ENCODE measurements around the gene CHDH.

DNA sequence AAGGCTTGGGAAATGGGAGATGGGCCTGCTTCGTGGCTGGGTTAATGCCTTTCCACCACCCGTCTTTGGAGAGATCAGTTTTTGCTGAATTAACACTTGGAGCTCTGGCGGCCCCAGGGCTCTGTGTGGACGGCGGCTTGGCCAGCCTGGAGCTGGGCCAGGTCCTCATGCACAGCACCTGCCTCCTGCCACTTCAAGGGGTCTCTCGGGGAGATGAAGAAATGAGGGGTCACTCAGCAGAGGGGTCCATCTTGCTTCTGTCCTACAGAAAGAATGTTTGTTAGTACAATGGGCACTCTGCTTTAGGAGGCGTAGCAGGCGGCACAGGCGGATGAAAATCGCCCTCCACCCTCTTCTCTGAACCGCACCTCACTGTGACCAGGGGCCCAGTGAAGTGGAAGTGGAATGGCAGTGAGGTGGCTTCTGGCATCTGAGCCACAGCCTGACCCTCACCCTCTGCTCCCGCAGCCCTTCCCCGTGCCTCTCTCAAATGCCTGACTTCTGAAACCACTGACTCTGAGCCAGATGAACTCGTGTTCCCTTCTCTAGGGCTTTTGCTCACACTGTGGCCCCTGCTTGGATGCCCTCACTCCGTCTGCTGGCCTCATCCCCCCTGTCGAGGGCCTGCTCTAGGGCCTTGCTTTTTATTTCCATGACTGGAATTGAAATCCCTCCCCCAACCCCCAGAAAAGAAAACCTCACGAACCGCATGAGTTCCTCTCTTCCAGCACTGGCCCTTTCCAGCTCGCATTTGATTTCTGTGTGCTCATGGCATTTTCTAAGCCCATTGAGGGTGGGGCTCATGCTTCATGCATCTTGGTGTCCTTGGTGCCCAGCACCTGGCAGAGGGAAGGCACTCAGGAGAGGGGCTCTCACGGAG is 42.2 kb downstream of the CHDH start:
- no peak for TF ChIP-seq POLR2A (IDR thresholded peaks at IDR 0.05; ENCODE audit: low read length)
- no peak for TF ChIP-seq GATA1 (IDR thresholded peaks at IDR 0.05; ENCODE audit: low read depth, low read length)
